ENCODE data around the gene GPC2. TPM values are rescaled to one million over a fixed set of nuclear protein-coding genes. Genes with fewer than 3 reads are reported as not detected.
"Not testable (repeated sequence)": the region's sequence is repeated elsewhere in the genome, so short reads cannot be mapped to it uniquely, and the experiment has no call there.

Gene GPC2
- total and polyA plus RNA-seq, 4 donors = 0.63 to 3.7 (median 0.96) TPM

DNA sequence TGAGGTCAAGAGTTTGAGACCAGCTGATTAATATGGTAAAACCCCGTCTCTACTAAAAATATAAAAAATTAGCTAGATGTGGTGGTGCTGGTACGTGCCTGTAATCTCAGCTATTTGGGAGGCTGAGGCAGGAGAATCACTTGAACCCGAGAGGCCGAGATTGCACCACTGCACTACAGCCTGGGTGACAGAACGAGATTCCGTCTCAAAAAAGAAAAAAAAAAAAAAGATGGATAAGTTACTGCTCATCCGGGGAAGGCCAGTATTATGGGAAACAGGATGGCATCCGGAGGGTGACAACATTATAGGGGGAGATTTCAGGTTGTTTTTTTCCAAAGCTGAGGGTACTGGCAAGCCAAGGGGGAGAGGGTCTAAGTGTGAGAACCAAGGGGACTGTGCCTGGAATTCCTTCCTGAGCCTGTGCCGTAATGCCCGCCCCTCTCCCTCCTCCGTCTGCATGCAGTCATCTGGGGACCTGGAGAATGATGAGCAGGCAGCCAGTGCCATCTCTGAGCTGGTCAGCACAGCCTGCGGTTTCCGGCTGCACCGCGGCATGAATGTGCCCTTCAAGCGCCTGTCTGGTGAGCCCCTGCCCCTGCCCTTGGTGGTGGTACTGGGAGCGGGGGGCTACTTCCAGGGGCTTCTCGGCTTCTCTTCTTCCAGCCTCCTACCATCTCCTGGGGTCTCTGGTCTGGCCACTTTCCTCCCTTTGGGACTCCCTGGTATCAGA, 24.1 kb downstream of the GPC2 start:
- no peaks in the 10 kb centered on the region for H3K9me3 ChIP-seq (ENCODE audit: control insufficient read depth, low read length)
- no peaks in the 10 kb centered on the region for H3K4me1 ChIP-seq (ENCODE audit: control insufficient read depth in 1 of 2, insufficient read depth in 2 of 2, low read length in 2 of 2)
- no peak for ATAC-seq (ENCODE audit: low FRiP score)
- WGBS, 2 donors = 86% methylated on average over 18 of the region's 18 CpGs
- H3K4me3 ChIP-seq (ENCODE audit: low read length in 2 of 2) = no peak overlapping the region
- intact Hi-C loops (cut with DNase I) = no loop called here
- no peak for DNase-seq
- H3K27me3 ChIP-seq (ENCODE audit: control insufficient read depth in 1 of 2, insufficient read depth in 2 of 2, low read length in 1 of 2) = no peaks in the 10 kb centered on the region
- no peak overlapping the region for H3K27ac ChIP-seq (ENCODE audit: low read depth in 1 of 2, low read length in 2 of 2)
- no peaks in the 10 kb centered on the region for H3K36me3 ChIP-seq (ENCODE audit: control insufficient read depth in 1 of 2, insufficient read depth in 2 of 2, low read length in 1 of 2)

GRCh38 chr7:100152404-100152803, 24.8 kb downstream of the GPC2 start:
- no peak for ATAC-seq (ENCODE audit: low FRiP score)
- no peak for DNase-seq
- Histone ChIP-seq H3K36me3 (ENCODE audit: control insufficient read depth in 1 of 2, insufficient read depth in 2 of 2, low read length in 1 of 2) (no peaks in the 10 kb centered on the region), H3K9me3 (ENCODE audit: control insufficient read depth, low read length) (no peaks in the 10 kb centered on the region), H3K27me3 (ENCODE audit: control insufficient read depth in 1 of 2, insufficient read depth in 2 of 2, low read length in 1 of 2) (no peaks in the 10 kb centered on the region), H3K4me1 (ENCODE audit: control insufficient read depth in 1 of 2, insufficient read depth in 2 of 2, low read length in 2 of 2) (no peaks in the 10 kb centered on the region), H3K4me3 (ENCODE audit: low read length in 2 of 2) (no peak overlapping the region), H3K27ac (ENCODE audit: low read depth in 1 of 2, low read length in 2 of 2) (no peak overlapping the region)
- intact Hi-C loops (cut with DNase I) = no loop called here

GRCh38 chr7:100148559-100149328, 28.4 kb downstream of the GPC2 start, which contains the start of gene LAMTOR4:
TSS of gene LAMTOR4 (plus strand) at chr7:100148918. CDS start at chr7:100148973, 55 bp downstream.
- Histone ChIP-seq H3K27ac (ENCODE audit: low read depth in 1 of 2, low read length in 2 of 2) (peak within 1 kb of the TSS in 1 of 2 donors; percentile 28), H3K36me3 (ENCODE audit: control insufficient read depth in 1 of 2, insufficient read depth in 2 of 2, low read length in 1 of 2) (no peaks in the 10 kb centered on the region), H3K4me1 (ENCODE audit: control insufficient read depth in 1 of 2, insufficient read depth in 2 of 2, low read length in 2 of 2) (no peaks in the 10 kb centered on the region), H3K4me3 (ENCODE audit: low read length in 2 of 2) (peak within 1 kb of the TSS; percentile 42 to 63), H3K9me3 (ENCODE audit: control insufficient read depth, low read length) (no peaks in the 10 kb centered on the region), H3K27me3 (ENCODE audit: control insufficient read depth in 1 of 2, insufficient read depth in 2 of 2, low read length in 1 of 2) (no peaks in the 10 kb centered on the region)
- intact Hi-C loops (cut with DNase I) = no loop called here
- WGBS, 2 donors = 0 to 1% methylated on average over 45 to 46 of the region's 46 CpGs
- ATAC-seq (ENCODE audit: low FRiP score) (peak; percentile 99), DNase-seq (peak; percentile 99)

GRCh38 chr7:100148225-100148558, 29.0 kb downstream of the GPC2 start:
- DNase-seq (no peak), ATAC-seq (ENCODE audit: low FRiP score) (peak; percentile 2)
- Histone ChIP-seq H3K27me3 (ENCODE audit: control insufficient read depth in 1 of 2, insufficient read depth in 2 of 2, low read length in 1 of 2) (no peaks in the 10 kb centered on the region), H3K27ac (ENCODE audit: low read depth in 1 of 2, low read length in 2 of 2) (peak overlapping the region in 1 of 2 donors; percentile 28), H3K9me3 (ENCODE audit: control insufficient read depth, low read length) (no peaks in the 10 kb centered on the region), H3K36me3 (ENCODE audit: control insufficient read depth in 1 of 2, insufficient read depth in 2 of 2, low read length in 1 of 2) (no peaks in the 10 kb centered on the region), H3K4me1 (ENCODE audit: control insufficient read depth in 1 of 2, insufficient read depth in 2 of 2, low read length in 2 of 2) (no peaks in the 10 kb centered on the region), H3K4me3 (ENCODE audit: low read length in 2 of 2) (peak overlapping the region; percentile 3 to 13)
- WGBS, 2 donors = 5 to 9% methylated on average over 14 of the region's 14 CpGs
- intact Hi-C loops (cut with DNase I) = no loop called here

GRCh38 chr7:100147278-100147677, 29.9 kb downstream of the GPC2 start:
- DNase-seq (no peak), ATAC-seq (ENCODE audit: low FRiP score) (no peak)
- Histone ChIP-seq H3K27me3 (ENCODE audit: control insufficient read depth in 1 of 2, insufficient read depth in 2 of 2, low read length in 1 of 2) (no peaks in the 10 kb centered on the region), H3K9me3 (ENCODE audit: control insufficient read depth, low read length) (no peaks in the 10 kb centered on the region), H3K27ac (ENCODE audit: low read depth in 1 of 2, low read length in 2 of 2) (no peak overlapping the region), H3K4me3 (ENCODE audit: low read length in 2 of 2) (no peak overlapping the region), H3K4me1 (ENCODE audit: control insufficient read depth in 1 of 2, insufficient read depth in 2 of 2, low read length in 2 of 2) (no peaks in the 10 kb centered on the region), H3K36me3 (ENCODE audit: control insufficient read depth in 1 of 2, insufficient read depth in 2 of 2, low read length in 1 of 2) (no peaks in the 10 kb centered on the region)
- intact Hi-C loops (cut with DNase I) = no loop called here
- WGBS, 2 donors = 88 to 96% methylated on average over 2 of the region's 2 CpGs

GRCh38 chr7:100146350-100146749, 30.8 kb downstream of the GPC2 start:
- H3K4me3 ChIP-seq (ENCODE audit: low read length in 2 of 2); intact Hi-C loops (cut with DNase I); DNase-seq; H3K27me3 ChIP-seq (ENCODE audit: control insufficient read depth in 1 of 2, insufficient read depth in 2 of 2, low read length in 1 of 2); ATAC-seq (ENCODE audit: low FRiP score); H3K9me3 ChIP-seq (ENCODE audit: control insufficient read depth, low read length); H3K4me1 ChIP-seq (ENCODE audit: control insufficient read depth in 1 of 2, insufficient read depth in 2 of 2, low read length in 2 of 2); H3K36me3 ChIP-seq (ENCODE audit: control insufficient read depth in 1 of 2, insufficient read depth in 2 of 2, low read length in 1 of 2); H3K27ac ChIP-seq (ENCODE audit: low read depth in 1 of 2, low read length in 2 of 2): not testable (repeated sequence)
- 85 to 86% methylated on average over 4 of the region's 4 CpGs for WGBS, 2 donors

- intact Hi-C loops (cut with DNase I) = no loop called here
- no peak overlapping the region for H3K4me3 ChIP-seq (ENCODE audit: low read length in 2 of 2)
- no peak for ATAC-seq (ENCODE audit: low FRiP score)
- no peaks in the 10 kb centered on the region for H3K27me3 ChIP-seq (ENCODE audit: control insufficient read depth in 1 of 2, insufficient read depth in 2 of 2, low read length in 1 of 2)
- no peaks in the 10 kb centered on the region for H3K36me3 ChIP-seq (ENCODE audit: control insufficient read depth in 1 of 2, insufficient read depth in 2 of 2, low read length in 1 of 2)
- no peaks in the 10 kb centered on the region for H3K4me1 ChIP-seq (ENCODE audit: control insufficient read depth in 1 of 2, insufficient read depth in 2 of 2, low read length in 2 of 2)
- 91 to 95% methylated on average over 3 of the region's 3 CpGs for WGBS, 2 donors
- no peak for DNase-seq
- no peaks in the 10 kb centered on the region for H3K9me3 ChIP-seq (ENCODE audit: control insufficient read depth, low read length)
- H3K27ac ChIP-seq (ENCODE audit: low read depth in 1 of 2, low read length in 2 of 2) = no peak overlapping the region
These were observed 34.7 kb downstream of the GPC2 start for GRCh38 chr7:100142461-100142860.

DNA sequence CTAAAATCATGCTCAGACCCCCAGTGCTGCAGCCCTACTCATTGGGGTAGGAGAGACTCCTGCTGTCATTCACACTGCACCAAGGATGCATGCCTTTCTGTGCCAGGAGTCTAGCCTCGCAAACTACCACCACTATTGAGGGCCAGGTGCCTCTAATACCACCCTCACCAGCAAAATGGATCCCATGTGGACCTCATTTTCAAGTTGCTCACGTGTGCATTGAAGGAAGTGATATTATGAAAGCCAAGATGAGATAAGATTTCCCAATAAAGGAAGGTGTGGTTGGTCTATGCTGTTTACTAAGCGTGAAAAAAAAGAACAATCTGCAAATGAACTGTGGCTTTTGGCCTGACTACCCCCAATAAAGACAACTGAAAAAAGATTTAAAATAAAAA, 35.6 kb downstream of the GPC2 start:
- H3K36me3 ChIP-seq (ENCODE audit: control insufficient read depth in 1 of 2, insufficient read depth in 2 of 2, low read length in 1 of 2) = no peaks in the 10 kb centered on the region

More for the DNA sequence above, 35.6 kb downstream of the GPC2 start:
- intact Hi-C loops (cut with DNase I) = no loop called here
- 72 to 78% methylated on average over 3 of the region's 3 CpGs for WGBS, 2 donors
- Histone ChIP-seq H3K27ac (ENCODE audit: low read depth in 1 of 2, low read length in 2 of 2) (no peak overlapping the region), H3K4me3 (ENCODE audit: low read length in 2 of 2) (no peak overlapping the region), H3K27me3 (ENCODE audit: control insufficient read depth in 1 of 2, insufficient read depth in 2 of 2, low read length in 1 of 2) (no peaks in the 10 kb centered on the region), H3K4me1 (ENCODE audit: control insufficient read depth in 1 of 2, insufficient read depth in 2 of 2, low read length in 2 of 2) (no peaks in the 10 kb centered on the region), H3K9me3 (ENCODE audit: control insufficient read depth, low read length) (no peaks in the 10 kb centered on the region)
- no peak for DNase-seq
- no peak for ATAC-seq (ENCODE audit: low FRiP score)

All from aorta (tissue), 5 donors.